ENCODE measurements around the gene GBA2.

The GBA2 gene

GRCh38 chr9:35700031-35700430 lies 49.0 kb downstream of the GBA2 start:
- Histone ChIP-seq H3K9ac (ENCODE audit: low read depth in 1 of 2, low read length in 2 of 2) (no peak overlapping the region), H3K27me3 (ENCODE audit: control insufficient read depth in 2 of 2, insufficient read depth in 2 of 2, low read length in 2 of 2) (no peaks in the 10 kb centered on the region), H3K36me3 (ENCODE audit: control insufficient read depth in 2 of 2, insufficient read depth in 2 of 2, low read length in 2 of 2) (peaks cover 74 to 79% of the 10 kb centered on the region in 2 donors), H3K27ac (ENCODE audit: low read depth in 2 of 2, low read length in 2 of 2) (no peak overlapping the region), H3K9me3 (ENCODE audit: control insufficient read depth in 2 of 2, low read length in 2 of 2) (no peaks in the 10 kb centered on the region), H3K4me3 (ENCODE audit: low read length in 2 of 2) (no peak overlapping the region), H3K4me1 (ENCODE audit: control insufficient read depth in 2 of 2, insufficient read depth in 2 of 2, low read length in 2 of 2) (peaks cover 0 to 4% of the 10 kb centered on the region in 2 donors)

DNA sequence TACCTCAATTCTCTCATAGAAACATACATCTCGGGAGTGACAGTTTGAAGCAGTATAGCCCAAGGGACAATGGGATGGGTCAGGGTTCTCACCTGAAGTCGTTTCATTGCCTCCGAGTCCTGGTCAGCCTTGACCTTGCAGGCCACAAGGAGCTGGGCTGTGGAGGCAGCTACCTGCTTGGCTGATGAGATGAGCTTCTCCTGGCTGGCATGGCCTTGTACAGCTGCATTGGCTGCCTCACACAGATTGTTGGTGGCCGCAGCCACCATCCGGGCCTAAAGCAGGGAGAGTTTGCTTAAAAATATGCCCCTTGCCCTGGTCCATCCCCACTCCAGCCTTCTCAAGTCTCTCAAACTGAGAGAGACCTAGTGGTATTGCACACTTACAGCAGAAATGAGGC lies 50.8 kb downstream of the GBA2 start:
- Histone ChIP-seq H3K4me1 (ENCODE audit: control insufficient read depth in 2 of 2, insufficient read depth in 2 of 2, low read length in 2 of 2) (peaks cover 0 to 4% of the 10 kb centered on the region in 2 donors), H3K9ac (ENCODE audit: low read depth in 1 of 2, low read length in 2 of 2) (no peak overlapping the region), H3K27ac (ENCODE audit: low read depth in 2 of 2, low read length in 2 of 2) (no peak overlapping the region), H3K36me3 (ENCODE audit: control insufficient read depth in 2 of 2, insufficient read depth in 2 of 2, low read length in 2 of 2) (peaks cover 56 to 61% of the 10 kb centered on the region in 2 donors), H3K4me3 (ENCODE audit: low read length in 2 of 2) (no peak overlapping the region), H3K9me3 (ENCODE audit: control insufficient read depth in 2 of 2, low read length in 2 of 2) (no peaks in the 10 kb centered on the region), H3K27me3 (ENCODE audit: control insufficient read depth in 2 of 2, insufficient read depth in 2 of 2, low read length in 2 of 2) (no peaks in the 10 kb centered on the region)

DNA sequence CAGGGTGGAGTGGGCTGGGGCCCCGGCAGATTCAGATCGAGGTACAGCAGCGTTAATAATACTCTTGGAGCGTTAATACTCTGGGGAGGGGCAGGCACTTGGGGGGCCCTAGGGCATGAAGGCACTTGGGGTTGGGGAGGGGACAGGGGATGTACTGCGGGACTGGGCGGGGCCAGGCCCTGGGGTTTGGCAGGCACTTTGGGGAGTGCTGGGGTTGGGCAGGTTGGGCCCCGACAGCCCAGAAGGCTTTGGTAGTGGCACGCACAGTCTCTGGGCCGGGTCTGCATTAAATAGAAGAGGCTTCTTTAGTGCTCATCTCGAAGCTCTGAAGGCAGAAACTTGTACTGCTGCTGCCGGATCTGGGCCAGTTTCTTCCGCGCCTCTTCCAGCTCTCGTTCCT lies 51.5 kb downstream of the GBA2 start:
- H3K4me1 ChIP-seq (ENCODE audit: control insufficient read depth in 2 of 2, insufficient read depth in 2 of 2, low read length in 2 of 2), result peaks cover 0 to 4% of the 10 kb centered on the region in 2 donors
- H3K9ac ChIP-seq (ENCODE audit: low read depth in 1 of 2, low read length in 2 of 2), result no peak overlapping the region
- no peak overlapping the region for H3K27ac ChIP-seq (ENCODE audit: low read depth in 2 of 2, low read length in 2 of 2)
- no peaks in the 10 kb centered on the region for H3K9me3 ChIP-seq (ENCODE audit: control insufficient read depth in 2 of 2, low read length in 2 of 2)
- H3K36me3 ChIP-seq (ENCODE audit: control insufficient read depth in 2 of 2, insufficient read depth in 2 of 2, low read length in 2 of 2), result peaks cover 49 to 55% of the 10 kb centered on the region in 2 donors
- no peak overlapping the region for H3K4me3 ChIP-seq (ENCODE audit: low read length in 2 of 2)
- no peaks in the 10 kb centered on the region for H3K27me3 ChIP-seq (ENCODE audit: control insufficient read depth in 2 of 2, insufficient read depth in 2 of 2, low read length in 2 of 2)

DNA sequence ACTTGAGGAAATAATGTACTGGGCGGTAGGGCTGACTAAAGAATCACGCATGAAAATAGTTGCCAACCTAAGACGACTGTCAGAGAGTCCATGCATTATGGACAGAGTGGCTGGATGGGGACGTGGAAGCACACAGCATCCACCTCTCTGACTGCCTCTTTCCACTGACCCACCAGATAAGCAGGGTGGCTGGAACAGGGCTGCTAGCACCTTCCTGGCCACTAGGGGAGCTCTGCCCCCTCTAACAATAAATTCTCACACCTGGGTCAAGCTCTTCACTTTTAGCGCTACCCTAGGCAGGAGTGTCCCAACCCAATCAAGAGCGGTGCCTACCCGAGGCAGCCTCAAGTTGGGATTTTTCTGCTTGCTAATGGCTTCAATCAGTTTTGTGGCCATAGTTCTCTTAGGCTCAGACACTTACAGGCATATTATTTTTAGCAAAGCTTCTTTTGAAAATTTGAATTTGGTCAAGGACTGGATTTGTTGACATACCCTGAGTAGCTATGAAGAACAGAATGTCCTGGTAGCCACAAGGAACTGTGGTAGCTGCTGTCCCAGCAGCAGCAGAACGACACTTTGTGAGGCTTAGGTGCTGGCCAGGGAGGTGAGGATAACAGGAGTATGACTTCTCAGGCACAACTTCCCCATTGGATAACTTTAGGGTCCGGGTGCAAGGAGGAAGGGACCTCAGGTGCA lies 52.4 kb downstream of the GBA2 start:
- H3K27me3 ChIP-seq (ENCODE audit: control insufficient read depth in 2 of 2, insufficient read depth in 2 of 2, low read length in 2 of 2), result no peaks in the 10 kb centered on the region
- H3K9ac ChIP-seq (ENCODE audit: low read depth in 1 of 2, low read length in 2 of 2), result no peak overlapping the region
- no peak overlapping the region for H3K4me3 ChIP-seq (ENCODE audit: low read length in 2 of 2)
- peaks cover 44 to 48% of the 10 kb centered on the region in 2 donors for H3K36me3 ChIP-seq (ENCODE audit: control insufficient read depth in 2 of 2, insufficient read depth in 2 of 2, low read length in 2 of 2)
- peaks cover 0 to 4% of the 10 kb centered on the region in 2 donors for H3K4me1 ChIP-seq (ENCODE audit: control insufficient read depth in 2 of 2, insufficient read depth in 2 of 2, low read length in 2 of 2)
- H3K27ac ChIP-seq (ENCODE audit: low read depth in 2 of 2, low read length in 2 of 2), result peak overlapping the region in 1 of 2 donors; percentile 2
- H3K9me3 ChIP-seq (ENCODE audit: control insufficient read depth in 2 of 2, low read length in 2 of 2), result no peaks in the 10 kb centered on the region

DNA sequence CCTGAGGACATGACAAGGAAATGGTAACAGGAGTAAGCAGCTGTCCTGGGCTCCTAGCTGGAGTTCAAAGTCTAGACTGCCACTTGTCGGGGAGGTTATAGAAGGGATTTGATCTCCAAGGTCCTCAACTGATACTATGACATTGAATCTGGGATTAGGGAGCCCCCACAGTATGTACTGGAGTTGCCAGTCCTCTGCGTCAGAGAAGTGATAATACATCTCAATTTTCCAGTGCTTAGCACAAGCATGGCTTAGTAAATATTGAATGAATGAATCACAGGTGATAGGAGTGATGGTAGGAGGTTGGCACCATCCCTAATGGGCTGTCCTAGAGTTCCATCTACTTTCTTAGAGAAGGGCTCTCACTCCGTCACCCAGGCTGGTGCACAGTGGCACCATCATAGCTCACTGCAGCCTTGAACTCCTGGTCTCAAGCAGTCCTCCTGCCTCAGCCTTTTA lies 53.1 kb downstream of the GBA2 start:
- H3K27me3 ChIP-seq (ENCODE audit: control insufficient read depth in 2 of 2, insufficient read depth in 2 of 2, low read length in 2 of 2), result no peaks in the 10 kb centered on the region
- H3K36me3 ChIP-seq (ENCODE audit: control insufficient read depth in 2 of 2, insufficient read depth in 2 of 2, low read length in 2 of 2), result peaks cover 41% of the 10 kb centered on the region in 2 donors
- no peaks in the 10 kb centered on the region for H3K9me3 ChIP-seq (ENCODE audit: control insufficient read depth in 2 of 2, low read length in 2 of 2)
- H3K4me3 ChIP-seq (ENCODE audit: low read length in 2 of 2), result no peak overlapping the region
- H3K4me1 ChIP-seq (ENCODE audit: control insufficient read depth in 2 of 2, insufficient read depth in 2 of 2, low read length in 2 of 2), result peaks cover 0 to 10% of the 10 kb centered on the region in 2 donors
- H3K9ac ChIP-seq (ENCODE audit: low read depth in 1 of 2, low read length in 2 of 2), result no peak overlapping the region
- H3K27ac ChIP-seq (ENCODE audit: low read depth in 2 of 2, low read length in 2 of 2), result peak overlapping the region in 1 of 2 donors; percentile 2

GRCh38 chr9:35691757-35692301 lies 57.2 kb downstream of the GBA2 start:
- H3K4me3 ChIP-seq (ENCODE audit: low read length in 2 of 2), result no peak overlapping the region
- H3K4me1 ChIP-seq (ENCODE audit: control insufficient read depth in 2 of 2, insufficient read depth in 2 of 2, low read length in 2 of 2), result peaks cover 6 to 12% of the 10 kb centered on the region in 2 donors

DNA sequence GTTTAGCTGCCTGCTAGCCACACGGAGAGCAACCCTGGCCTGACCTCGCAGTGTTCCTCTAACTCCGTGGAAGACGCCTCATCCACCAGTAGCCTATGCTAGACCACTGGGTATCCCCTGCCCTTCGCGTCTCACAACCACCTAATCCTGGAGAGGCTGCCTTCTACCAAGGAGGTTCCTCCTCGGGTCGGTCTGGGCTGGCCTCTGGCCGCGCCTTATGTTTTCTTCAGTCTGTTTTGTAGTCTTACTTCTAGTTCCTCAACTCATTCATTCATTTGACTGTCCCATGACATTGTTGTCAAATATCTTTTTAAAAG lies 57.7 kb downstream of the GBA2 start:
- H3K9me3 ChIP-seq (ENCODE audit: control insufficient read depth in 2 of 2, low read length in 2 of 2), result no peaks in the 10 kb centered on the region
- no peaks in the 10 kb centered on the region for H3K27me3 ChIP-seq (ENCODE audit: control insufficient read depth in 2 of 2, insufficient read depth in 2 of 2, low read length in 2 of 2)
- peak overlapping the region; percentile 64 to 77 for H3K9ac ChIP-seq (ENCODE audit: low read depth in 1 of 2, low read length in 2 of 2)
- peaks cover 6 to 12% of the 10 kb centered on the region in 2 donors for H3K4me1 ChIP-seq (ENCODE audit: control insufficient read depth in 2 of 2, insufficient read depth in 2 of 2, low read length in 2 of 2)
- H3K36me3 ChIP-seq (ENCODE audit: control insufficient read depth in 2 of 2, insufficient read depth in 2 of 2, low read length in 2 of 2), result no peaks in the 10 kb centered on the region
- H3K27ac ChIP-seq (ENCODE audit: low read depth in 2 of 2, low read length in 2 of 2), result peak overlapping the region; percentile 82 to 86
- peak overlapping the region; percentile 67 to 77 for H3K4me3 ChIP-seq (ENCODE audit: low read length in 2 of 2)

More at GRCh38 chr9:35691757-35692301, 57.2 kb downstream of the GBA2 start:
- H3K36me3 ChIP-seq (ENCODE audit: control insufficient read depth in 2 of 2, insufficient read depth in 2 of 2, low read length in 2 of 2), result peaks cover under 1 to 2% of the 10 kb centered on the region in 2 donors
- H3K9ac ChIP-seq (ENCODE audit: low read depth in 1 of 2, low read length in 2 of 2), result peak overlapping the region in 1 of 2 donors; percentile 77
- H3K27ac ChIP-seq (ENCODE audit: low read depth in 2 of 2, low read length in 2 of 2), result peak overlapping the region; percentile 82 to 86
- H3K9me3 ChIP-seq (ENCODE audit: control insufficient read depth in 2 of 2, low read length in 2 of 2), result no peaks in the 10 kb centered on the region
- no peaks in the 10 kb centered on the region for H3K27me3 ChIP-seq (ENCODE audit: control insufficient read depth in 2 of 2, insufficient read depth in 2 of 2, low read length in 2 of 2)

DNA sequence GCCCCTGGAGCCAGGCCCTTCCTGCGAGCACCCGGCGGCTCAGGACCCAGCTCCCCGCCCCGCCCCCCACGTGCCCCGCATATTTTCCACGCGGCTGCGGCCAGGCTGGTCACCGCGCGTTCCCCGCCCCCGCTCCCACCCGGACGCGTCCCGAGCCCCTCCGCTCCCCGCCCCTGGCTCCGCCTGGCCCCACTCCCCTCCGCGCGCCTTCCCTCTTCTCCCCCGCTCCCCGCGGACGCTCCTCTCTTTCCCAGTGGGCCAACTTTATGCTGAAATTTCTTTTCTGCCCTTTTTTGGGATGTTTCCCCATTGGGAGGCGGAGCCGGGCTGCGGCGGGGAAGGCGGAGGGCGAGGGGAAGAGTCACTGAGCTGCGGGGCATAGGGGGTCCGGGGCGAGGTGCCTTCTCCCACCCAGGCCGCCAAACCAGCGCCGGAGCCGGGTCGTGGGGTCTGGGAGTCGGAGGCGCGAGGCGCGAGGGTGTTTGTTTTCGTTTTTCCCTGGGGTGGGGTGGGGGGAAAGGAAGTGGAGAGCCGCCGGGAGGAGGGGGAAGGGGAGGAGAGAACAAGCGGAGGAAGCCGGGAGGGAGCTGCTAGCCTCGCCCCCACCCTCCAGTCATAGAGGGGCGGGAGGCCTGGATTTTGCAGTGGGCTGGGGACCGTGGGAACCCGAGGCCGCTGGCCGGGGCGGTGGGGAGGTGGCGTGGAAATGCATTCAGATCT lies 58.3 kb downstream of the GBA2 start:
- Histone ChIP-seq H3K27ac (ENCODE audit: low read depth in 2 of 2, low read length in 2 of 2) (peak overlapping the region; percentile 82 to 86), H3K4me3 (ENCODE audit: low read length in 2 of 2) (peak overlapping the region; percentile 67 to 77), H3K27me3 (ENCODE audit: control insufficient read depth in 2 of 2, insufficient read depth in 2 of 2, low read length in 2 of 2) (no peaks in the 10 kb centered on the region), H3K4me1 (ENCODE audit: control insufficient read depth in 2 of 2, insufficient read depth in 2 of 2, low read length in 2 of 2) (peaks cover 6 to 9% of the 10 kb centered on the region in 2 donors), H3K9me3 (ENCODE audit: control insufficient read depth in 2 of 2, low read length in 2 of 2) (no peaks in the 10 kb centered on the region), H3K36me3 (ENCODE audit: control insufficient read depth in 2 of 2, insufficient read depth in 2 of 2, low read length in 2 of 2) (no peaks in the 10 kb centered on the region), H3K9ac (ENCODE audit: low read depth in 1 of 2, low read length in 2 of 2) (peak overlapping the region; percentile 64 to 77)

GRCh38 chr9:35690294-35690613 lies 58.8 kb downstream of the GBA2 start:
- H3K27me3 ChIP-seq (ENCODE audit: control insufficient read depth in 2 of 2, insufficient read depth in 2 of 2, low read length in 2 of 2), result no peaks in the 10 kb centered on the region
- H3K4me3 ChIP-seq (ENCODE audit: low read length in 2 of 2), result peak overlapping the region; percentile 65 to 77
- peak overlapping the region; percentile 58 to 70 for H3K9ac ChIP-seq (ENCODE audit: low read depth in 1 of 2, low read length in 2 of 2)
- no peaks in the 10 kb centered on the region for H3K36me3 ChIP-seq (ENCODE audit: control insufficient read depth in 2 of 2, insufficient read depth in 2 of 2, low read length in 2 of 2)
- peaks cover 6 to 8% of the 10 kb centered on the region in 2 donors for H3K4me1 ChIP-seq (ENCODE audit: control insufficient read depth in 2 of 2, insufficient read depth in 2 of 2, low read length in 2 of 2)
- H3K27ac ChIP-seq (ENCODE audit: low read depth in 2 of 2, low read length in 2 of 2), result peak overlapping the region; percentile 82 to 86
- H3K9me3 ChIP-seq (ENCODE audit: control insufficient read depth in 2 of 2, low read length in 2 of 2), result no peaks in the 10 kb centered on the region
